ENCODE results near the gene SBNO1. TPM values are rescaled to one million over a fixed set of nuclear protein-coding genes. Genes with fewer than 3 reads are reported as not detected.
"Not testable (repeated sequence)": the region's sequence is repeated elsewhere in the genome, so short reads cannot be mapped to it uniquely, and the experiment has no call there.

Gene SBNO1
- total RNA-seq, 2 donors from 2014 or later, result 59.8 to 64.0 TPM

DNA sequence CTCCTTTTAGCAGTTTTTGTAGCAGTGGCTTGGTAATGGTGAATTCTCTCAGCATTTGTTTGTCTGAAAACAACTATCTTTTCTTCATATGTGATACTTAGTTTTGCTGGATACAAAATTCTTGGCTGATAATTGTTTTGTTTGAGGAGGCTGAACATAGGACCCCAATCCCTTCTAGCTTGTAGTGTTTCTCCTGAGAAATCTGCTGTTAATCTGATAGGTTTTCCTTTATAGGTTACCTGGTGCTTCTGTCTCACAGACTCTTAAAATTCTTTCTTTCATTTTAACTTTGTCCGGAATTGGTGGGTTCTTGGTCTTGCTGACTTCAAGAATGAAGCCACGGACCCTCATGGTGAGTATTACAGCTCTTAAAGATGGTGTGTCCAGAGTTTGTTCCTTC lies 116.5 kb downstream of the SBNO1 start:
- not testable (repeated sequence) for H3K27me3 Mint-ChIP-seq; H3K27ac Mint-ChIP-seq; H3K9me3 Mint-ChIP-seq; ATAC-seq (replicated peaks)
- peaks cover 53% of the 10 kb centered on the region for H3K36me3 Mint-ChIP-seq (ENCODE audit: low read depth)
- H3K4me1 Mint-ChIP-seq, result peaks cover 21% of the 10 kb centered on the region
- H3K4me3 Mint-ChIP-seq, result peak overlapping the region; percentile 2

DNA sequence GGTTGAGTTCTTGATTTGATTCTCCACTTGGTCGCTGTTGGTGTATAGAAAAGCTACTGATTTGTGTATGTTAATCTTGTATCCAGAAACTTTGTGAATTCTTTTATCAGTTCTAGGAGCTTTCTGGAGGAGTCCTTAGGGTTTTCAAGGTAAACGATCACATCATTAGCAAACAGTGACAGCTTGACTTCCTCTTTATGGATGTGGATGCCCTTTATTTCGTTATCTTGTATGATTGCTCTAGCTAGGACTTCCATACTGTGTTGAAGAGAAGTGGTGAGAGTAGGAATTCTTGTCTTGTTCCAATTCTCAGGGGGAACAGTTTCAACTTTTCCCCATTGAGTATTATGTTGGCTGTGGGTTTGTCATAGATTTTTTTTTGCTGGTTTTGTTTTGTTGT lies 119.0 kb downstream of the SBNO1 start:
- Mint-ChIP-seq H3K27ac (peak overlapping the region; percentile 1), H3K9me3 (no peaks in the 10 kb centered on the region), H3K36me3 (ENCODE audit: low read depth) (peaks cover 70% of the 10 kb centered on the region), H3K4me1 (peaks cover 30% of the 10 kb centered on the region), H3K4me3 (peak overlapping the region; percentile 1), H3K27me3 (no peaks in the 10 kb centered on the region)
- ATAC-seq (replicated peaks), result no peak

DNA sequence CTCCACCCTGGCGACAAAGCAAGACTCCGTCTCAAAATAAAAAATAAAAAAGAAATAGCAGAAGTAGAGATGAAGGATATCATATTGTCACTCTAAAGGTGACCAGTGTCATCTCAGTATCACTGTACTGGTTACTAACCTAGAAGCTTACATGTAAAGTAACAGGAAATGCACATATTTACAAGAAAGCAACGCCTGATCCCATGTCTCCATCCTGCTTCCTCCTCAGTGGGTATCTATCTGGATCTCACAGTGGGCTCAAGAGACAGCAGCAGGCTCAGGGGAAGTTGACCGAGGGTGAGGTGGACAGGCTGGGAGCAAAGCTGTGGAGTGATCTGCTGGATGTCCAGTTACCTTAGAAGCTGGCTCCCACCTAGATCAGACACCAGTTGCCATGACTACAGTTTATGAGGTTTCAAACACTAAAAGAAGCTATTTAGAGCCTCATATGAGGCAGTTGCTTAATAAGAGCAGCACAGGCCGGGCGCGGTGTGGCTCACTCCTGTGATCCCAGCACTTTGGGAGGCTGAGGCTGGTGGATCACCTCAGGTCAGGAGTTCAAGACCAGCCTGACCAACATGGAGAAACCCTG lies 120.9 kb downstream of the SBNO1 start:
- Mint-ChIP-seq H3K4me3 (no peak overlapping the region), H3K36me3 (ENCODE audit: low read depth) (peaks cover 74% of the 10 kb centered on the region), H3K27me3 (no peaks in the 10 kb centered on the region), H3K27ac (no peak overlapping the region), H3K9me3 (no peaks in the 10 kb centered on the region), H3K4me1 (peaks cover 21% of the 10 kb centered on the region)
- no peak for ATAC-seq (replicated peaks)

DNA sequence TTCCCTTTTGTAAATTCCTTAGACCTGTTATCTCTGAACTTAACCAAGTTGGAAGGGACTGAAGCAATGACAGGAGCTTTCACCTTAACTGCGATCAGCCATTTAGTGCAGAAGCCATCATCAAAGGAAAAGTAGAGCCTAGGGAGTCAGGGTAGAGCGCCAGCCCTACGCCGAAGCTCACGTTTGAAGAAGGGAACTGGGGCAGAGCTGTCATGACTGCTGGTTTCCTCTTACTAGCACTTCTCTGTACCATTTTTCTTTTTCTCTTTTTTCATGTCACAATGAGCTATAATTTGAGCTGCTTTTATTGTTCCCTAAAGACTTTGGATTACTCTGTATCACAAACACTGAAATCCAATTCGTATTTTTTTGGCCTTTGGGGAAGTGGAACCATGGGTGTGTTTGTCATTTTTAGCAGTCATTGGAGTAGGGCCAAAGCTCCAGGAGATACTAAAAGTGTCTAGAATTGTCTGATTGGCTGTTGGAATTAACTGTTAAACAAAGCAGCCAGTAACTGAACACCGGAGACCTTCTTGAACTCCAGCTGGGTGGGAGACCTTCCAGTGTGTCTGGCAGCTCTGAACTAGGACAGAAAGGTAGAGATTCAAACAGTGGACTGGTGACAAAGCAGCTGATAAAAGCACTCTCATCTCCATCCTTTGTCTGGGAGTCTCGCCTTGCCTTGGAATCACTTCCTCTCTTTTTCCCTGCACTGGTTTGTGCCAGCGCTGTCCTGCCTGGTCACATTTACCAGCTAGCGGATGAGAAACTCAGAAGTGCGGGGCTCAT lies 122.3 kb downstream of the SBNO1 start:
- H3K36me3 Mint-ChIP-seq (ENCODE audit: low read depth), result peaks cover 68% of the 10 kb centered on the region
- H3K27ac Mint-ChIP-seq, result peak overlapping the region; percentile 64
- H3K4me1 Mint-ChIP-seq, result peaks cover 22% of the 10 kb centered on the region
- no peaks in the 10 kb centered on the region for H3K9me3 Mint-ChIP-seq
- H3K4me3 Mint-ChIP-seq, result peak overlapping the region; percentile 5
- H3K27me3 Mint-ChIP-seq, result no peaks in the 10 kb centered on the region
- no peak for ATAC-seq (replicated peaks)

Other genes with a start within 250 kb of the SBNO1 start
- 1 to 10 TPM; 4.1 to 4.6 TPM for gene PITPNM2, start 213.8 kb downstream of the SBNO1 start, total RNA-seq
- gene MPHOSPH9, start 131.7 kb downstream of the SBNO1 start, total RNA-seq, result 10 to 100 TPM; 72.3 to 77.1 TPM
- gene MTRFR, start 131.4 kb downstream of the SBNO1 start, total RNA-seq, result 10 to 100 TPM; 26.8 to 32.3 TPM
- gene CDK2AP1, start 93.0 kb downstream of the SBNO1 start, total RNA-seq, result 10 to 100 TPM; 25.1 to 41.9 TPM
- 10 to 100 TPM; 48.9 to 67.2 TPM for gene KMT5A, start 19.3 kb upstream of the SBNO1 start, total RNA-seq
- gene RILPL2, start 71.8 kb upstream of the SBNO1 start, total RNA-seq, result 10 to 100 TPM; 12.3 to 12.6 TPM
- 10 to 100 TPM; 23.5 to 31.4 TPM for gene SNRNP35, start 93.3 kb upstream of the SBNO1 start, total RNA-seq
- 1 to 10 TPM; 3.2 to 3.5 TPM for gene RILPL1, start 168.9 kb upstream of the SBNO1 start, total RNA-seq
- gene TMED2, start 219.7 kb upstream of the SBNO1 start, total RNA-seq, result 100 to 1,000 TPM; 107 to 177 TPM
- 10 to 100 TPM; 28.8 to 51.6 TPM for gene DDX55, start 237.3 kb upstream of the SBNO1 start, total RNA-seq

Measured in activated T-helper 17 cell treated with anti-CD3 and anti-CD28 coated beads, Interleukin-2, amount 50 U/mL, for 72 hours (primary cell).